Stimulated activated CD8-positive, alpha-beta memory T cell treated with anti-CD3 and anti-CD28 coated beads, Interleukin-4, amount 100 ng/mL, for 4 hours (primary cell): ENCODE results near the gene SNX3.

Source experiments
- DNase-seq, 2 donors: peaks; one replicate each; pipeline ENCODE4 v3.0.0-alpha.2; 2020; ENCODE audit warnings: low read depth in 2 of 2, low spot score in 1 of 2

Gene SNX3

DNA sequence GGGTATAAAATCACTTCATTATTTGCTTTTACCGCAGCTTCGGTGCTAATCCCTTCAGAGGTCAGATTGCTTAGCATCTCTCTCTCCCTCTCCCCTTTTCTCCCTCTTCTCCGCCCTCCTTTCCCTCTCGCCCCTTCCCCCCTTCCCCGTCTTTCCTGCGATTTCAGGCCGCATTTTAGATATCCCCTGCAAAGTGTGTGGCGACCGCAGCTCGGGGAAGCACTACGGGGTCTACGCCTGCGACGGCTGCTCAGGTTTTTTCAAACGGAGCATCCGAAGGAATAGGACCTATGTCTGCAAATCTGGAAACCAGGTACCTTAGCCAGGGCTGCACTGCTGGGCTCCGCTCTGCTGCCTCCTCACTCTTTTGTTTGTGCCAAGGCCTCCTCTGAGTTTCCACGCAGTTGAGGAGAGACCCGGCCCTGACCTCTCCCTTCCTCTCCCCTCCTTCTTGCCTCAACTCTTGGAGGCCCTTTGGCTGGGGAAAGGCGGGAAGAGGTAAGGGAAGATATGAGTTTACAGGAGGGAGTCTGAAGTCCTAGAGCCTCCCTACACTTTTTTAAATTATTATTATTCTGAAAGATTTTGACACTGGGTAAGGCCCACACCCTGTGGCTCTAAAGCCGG is 89.4 kb downstream of the SNX3 start:
- no peak for DNase-seq

GRCh38 chr6:108170332-108171290 is 90.2 kb downstream of the SNX3 start:
- no peak for DNase-seq

- no peak for DNase-seq
Measured at GRCh38 chr6:108169464-108170331, 91.1 kb downstream of the SNX3 start.

DNA sequence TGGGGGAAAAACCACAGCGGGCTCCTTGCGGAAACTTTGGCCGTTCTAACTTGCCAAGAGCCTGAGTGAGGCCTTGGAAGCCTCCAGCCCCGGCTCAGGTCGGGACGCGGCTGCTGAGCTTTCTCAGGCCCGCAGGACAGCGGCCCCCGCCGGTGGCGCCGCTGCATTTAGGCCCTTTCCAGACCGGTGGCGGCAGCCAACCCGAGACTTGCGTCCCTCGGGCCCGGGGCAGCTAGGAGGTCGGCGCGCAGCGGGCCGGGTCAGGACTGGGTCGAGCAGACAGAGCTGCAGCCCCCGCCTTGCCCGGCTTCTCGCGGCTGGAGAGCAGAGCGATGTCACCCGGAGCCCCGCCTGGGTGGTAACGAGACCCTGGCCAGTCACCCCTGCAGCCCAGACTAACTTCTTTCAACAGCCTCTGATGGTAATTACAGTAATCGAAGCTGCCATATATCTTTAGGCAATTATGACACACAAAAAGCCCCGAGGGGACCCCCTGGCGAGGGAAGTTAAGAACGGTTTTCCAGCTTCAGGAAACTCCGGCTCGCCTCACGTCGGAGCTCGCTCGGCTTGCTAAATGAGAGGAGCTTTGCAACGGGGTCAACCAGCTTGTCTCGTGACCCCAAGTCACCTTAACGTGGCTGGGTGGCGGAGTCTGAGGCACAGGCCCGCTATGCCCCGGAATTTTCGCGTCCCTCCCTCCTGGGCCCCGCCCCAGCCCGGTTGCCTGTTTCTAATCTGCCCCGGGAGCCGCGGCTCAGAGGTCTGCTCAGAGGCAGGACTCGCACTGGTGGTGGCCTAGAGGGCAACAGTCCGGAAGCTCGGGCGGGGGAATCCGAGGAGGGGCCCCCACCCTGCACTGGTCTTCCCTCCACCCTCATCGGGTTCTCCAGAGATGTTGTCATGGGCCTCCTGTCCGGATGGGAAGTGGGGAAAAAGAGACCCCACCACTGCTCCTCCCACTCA is 92.1 kb downstream of the SNX3 start:
- no peak for DNase-seq

DNA sequence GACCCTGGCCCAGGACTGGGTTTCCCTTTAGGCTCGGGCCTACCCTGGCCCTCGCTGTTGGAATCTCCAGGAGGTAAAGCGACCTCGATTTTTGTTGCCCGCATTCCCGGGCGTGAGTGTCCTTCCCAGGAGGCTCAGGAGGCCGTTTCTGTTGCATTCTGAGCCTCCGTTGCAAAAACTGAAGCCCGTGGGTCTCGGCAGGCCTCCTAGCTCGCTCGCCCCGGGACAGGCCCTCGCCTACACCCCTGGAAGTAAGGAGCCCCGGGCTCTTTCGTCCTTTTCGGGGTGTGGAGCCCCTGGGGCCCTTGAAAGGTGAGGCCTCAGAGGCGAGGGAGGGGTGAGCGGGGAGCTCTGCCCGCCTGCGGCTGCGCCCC is 92.8 kb downstream of the SNX3 start:
- DNase-seq, result no peak

GRCh38 chr6:108167449-108168089 is 93.3 kb downstream of the SNX3 start:
- no peak for DNase-seq

DNA sequence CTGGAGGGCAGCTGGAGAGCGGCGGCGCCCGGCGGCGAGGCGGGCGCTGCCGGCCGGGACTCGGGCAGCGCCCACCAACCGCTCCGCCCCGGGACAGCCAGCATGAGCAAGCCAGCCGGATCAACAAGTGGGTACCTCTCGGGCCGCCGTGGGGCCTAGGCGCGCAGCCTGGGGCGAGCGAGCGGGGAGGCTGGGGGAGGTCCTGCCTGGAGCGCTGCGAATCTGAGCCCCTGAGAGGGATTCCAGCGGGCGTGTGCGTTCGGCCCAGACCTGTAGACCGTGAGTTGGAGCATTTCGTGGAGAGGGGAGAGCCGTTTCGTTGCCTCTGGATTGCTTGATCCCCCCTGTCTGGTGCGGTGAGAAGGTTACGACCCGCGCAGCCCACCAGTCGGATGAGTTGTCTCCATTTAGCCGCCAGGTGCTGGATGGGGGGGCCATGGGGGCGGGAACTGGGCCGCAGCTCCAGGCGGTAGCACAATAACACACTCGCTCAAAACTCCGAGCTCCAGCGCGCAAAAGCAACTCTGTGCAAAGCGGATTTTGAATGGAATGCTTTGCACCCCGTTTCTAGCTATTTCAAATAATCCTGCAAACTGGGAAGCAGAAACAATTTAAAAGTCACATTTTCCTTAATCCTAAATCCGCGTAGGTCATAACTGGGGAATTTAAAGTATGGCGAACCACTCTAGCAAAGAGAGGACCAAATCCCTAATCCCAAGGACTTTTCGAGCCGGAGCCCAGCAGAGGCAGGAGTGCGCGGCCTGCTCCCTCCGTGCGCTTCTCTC is 94.0 kb downstream of the SNX3 start:
- no peak for DNase-seq

GRCh38 chr6:108165714-108166663 is 94.9 kb downstream of the SNX3 start, which contains the start of gene NR2E1:
Gene NR2E1, plus strand, starts transcription at chr6:108166022. Its CDS starts 744 bp downstream, at chr6:108166766.
- no peak for DNase-seq

- DNase-seq, result no peak
Measured at GRCh38 chr6:108164815-108165706, 95.8 kb downstream of the SNX3 start.

GRCh38 chr6:108164543-108164814 is 96.4 kb downstream of the SNX3 start:
- no peak for DNase-seq

DNA sequence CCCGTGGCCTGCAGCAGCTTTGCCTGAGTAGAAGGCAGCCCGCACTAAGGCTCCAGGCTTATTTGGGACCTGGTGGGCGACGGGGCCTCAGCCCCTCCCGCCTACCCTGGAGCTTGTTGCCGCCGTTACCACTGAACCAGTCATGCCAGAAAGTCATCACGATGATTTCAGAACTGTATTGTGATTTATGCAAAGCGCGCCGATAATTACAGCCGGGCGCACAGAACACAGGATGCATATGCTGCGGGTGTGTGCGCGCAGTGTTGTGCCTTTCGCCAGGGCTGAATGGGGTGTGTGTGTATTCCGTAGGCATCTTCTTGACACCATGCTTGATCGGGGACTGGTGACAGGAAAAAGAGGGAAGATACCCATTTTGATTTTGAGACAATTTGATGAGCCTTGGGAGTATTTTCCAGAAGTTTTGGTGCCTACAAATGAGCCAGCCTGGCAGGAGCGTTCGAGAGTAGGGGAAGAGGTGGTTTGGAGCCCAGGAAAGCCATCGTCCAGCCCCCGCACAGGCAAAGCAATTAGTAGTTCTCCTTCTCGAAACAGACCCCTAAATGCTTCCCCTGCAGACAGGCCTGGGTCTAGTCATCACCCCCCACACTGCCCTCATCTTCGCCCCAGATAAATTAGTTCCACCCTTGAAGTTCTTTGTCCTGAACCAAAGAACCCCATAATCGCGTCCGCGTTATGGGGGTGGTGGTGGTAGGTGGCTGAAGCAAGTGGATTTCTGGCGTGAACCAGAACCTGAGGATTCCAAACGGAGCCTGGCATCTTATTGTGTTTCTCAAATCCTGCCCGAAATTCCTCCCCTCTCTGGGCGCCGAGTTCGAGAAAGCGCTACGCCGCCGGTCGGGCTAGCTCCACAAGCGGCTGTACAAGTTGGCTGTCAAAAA is 96.9 kb downstream of the SNX3 start:
- no peak for DNase-seq

GRCh38 chr6:108163267-108163643 is 97.6 kb downstream of the SNX3 start:
- no peak for DNase-seq

GRCh38 chr6:108161724-108162282 is 99.0 kb downstream of the SNX3 start:
- no peak for DNase-seq
